Amygdala (tissue), 56 donors: Measurements from ENCODE around the gene OSBP2.

Experiments used
- DNase-seq, 56 donors: peaks; one replicate each; lab custom pipeline; 2025; lab: John Stamatoyannopoulos, UW

The OSBP2 gene

GRCh38 chr22:30920407-30920806 lies 225.7 kb downstream of the OSBP2 start:
- peak in 52 of 56 donors; percentile 7 to 87 (median 52) for DNase-seq

- DNase-seq, result no peak
Observed at GRCh38 chr22:30921108-30921507, 226.4 kb downstream of the OSBP2 start.

DNA sequence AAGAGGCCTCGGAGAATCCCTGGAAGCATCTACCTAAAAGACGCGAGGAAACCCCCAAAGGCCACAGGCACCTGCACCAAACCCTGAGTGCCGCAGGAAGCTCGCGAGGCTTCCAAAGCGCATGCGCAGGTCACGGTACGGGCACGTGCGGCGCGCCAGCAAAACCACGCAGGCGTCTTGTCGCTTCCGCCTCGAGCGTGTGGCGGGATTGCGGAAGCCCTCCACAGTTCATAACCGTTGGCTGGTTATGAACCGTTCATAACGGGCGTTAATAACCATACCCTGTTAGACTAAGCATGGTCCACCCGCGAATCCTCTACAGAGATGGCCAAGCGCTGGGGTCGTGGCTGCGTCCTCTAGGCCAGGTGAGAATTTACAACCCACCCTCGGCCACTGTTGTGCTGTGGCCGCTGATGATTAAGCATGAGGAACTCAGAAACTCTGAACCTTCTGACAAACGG lies 227.5 kb downstream of the OSBP2 start:
- DNase-seq, result peak in 19 of 56 donors; percentile 2 to 36 (median 18)

DNA sequence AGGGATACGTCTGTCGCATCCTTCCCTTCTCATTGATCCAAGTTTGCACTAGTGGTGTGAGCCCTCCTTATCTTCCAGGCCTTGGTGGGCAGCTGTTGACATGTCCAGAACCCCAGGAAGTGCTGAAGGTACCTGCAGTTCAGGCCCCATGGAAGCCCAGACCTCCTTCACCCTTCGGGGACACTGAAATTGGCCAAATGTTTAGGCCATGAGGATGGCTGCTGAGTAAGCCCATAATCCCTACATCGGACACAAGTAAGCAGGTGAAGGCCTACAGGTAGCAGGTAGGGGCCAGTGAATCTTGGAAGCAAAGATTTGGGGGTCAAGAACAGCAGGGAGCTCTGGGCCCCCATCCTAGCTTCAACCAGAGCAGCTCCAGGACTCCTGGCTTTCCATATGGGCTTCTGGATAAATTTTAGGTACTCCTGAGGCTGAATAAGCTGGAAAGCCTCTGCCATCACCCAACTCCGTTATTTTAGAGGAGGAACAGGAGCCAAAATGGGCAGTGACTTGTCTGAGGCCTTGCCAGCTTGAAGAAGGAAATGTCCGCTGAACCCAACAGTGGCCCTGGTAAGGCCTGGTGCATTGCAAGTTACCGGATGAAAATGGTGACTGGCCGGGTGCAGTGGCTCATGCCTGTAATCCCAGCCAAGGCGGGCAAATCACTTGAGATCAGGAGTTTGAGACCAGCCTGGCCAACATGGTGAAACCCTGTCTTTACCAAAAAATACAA lies 228.7 kb downstream of the OSBP2 start:
- DNase-seq, result no peak

DNA sequence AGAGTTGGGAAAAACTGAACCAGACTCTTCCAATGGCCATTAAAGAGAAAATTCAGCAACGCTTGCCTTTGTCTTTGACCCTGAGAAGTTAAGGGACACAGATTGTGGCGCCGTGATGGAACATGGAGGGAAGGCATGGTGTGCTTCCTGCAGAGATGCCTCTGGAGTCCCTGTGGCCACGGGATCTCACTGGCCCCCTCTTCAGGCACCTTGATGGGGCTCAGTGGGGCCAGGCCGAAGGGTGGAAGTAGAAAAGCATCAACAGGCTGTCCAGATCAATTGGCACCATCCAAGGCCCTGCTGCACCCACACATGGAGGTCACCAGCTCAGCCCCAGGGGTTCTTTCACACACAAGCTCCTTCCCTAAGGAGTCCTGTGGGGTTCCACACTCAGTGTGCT lies 231.0 kb downstream of the OSBP2 start:
- DNase-seq, result no peak

GRCh38 chr22:30926706-30927105 lies 232.0 kb downstream of the OSBP2 start:
- DNase-seq, result no peak

DNA sequence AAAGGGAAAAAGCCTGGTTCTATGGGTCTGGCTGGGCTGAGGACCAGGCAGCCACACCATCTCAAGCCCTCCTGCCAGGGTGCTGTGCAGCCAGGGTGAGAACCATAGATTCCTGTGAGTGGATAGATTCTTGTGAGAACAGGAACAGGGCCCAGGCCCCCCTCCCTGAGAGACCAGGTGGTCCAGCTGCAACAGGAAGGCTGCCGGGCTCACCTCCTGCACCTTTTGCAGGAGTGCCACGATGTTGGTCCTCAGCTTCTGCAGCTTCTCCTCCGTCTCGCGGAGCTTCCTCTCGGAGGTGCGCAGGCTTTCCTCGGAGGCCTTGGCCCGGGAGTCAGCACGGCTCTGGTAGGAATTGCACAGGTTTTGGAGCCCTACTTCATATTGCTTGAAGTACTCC lies 233.1 kb downstream of the OSBP2 start:
- no peak for DNase-seq

DNA sequence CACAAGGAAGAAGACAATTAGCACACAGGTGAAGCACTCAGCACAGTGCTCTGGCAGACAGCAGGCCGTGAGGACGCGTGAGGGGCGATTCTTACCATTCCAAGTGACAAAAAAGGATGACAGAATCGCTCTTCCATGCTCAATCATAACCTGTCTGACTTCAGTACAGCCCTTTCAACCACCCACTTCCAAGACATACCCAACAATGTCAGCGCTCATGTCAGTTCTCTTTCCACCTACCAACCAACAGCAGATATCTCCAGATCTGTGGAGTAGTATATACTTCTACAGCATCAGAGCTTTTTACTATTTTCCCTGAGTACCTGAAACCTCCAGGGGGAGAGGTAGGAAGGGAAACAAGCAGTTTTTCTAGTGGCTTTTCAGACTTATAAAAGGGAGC lies 233.7 kb downstream of the OSBP2 start:
- no peak for DNase-seq

DNA sequence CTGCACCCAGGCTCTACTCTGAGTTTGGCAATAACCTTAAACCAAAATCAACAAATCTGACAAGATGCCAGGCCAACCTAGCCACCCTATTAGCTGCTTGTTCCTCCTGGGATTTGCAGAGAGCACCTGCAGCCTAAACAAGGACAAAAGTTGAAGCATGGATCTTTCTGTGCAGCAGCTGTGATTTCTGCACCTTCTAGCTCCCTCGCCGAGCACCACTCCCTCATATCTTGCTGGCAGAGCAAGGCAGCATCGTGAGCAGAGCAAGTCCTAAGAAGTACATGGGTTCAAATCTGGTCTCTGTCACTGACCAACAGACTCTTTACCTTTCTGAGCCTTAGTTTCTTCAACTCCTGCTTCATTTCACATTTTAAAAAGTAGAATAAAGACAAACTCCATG lies 235.6 kb downstream of the OSBP2 start:
- no peak for DNase-seq

DNA sequence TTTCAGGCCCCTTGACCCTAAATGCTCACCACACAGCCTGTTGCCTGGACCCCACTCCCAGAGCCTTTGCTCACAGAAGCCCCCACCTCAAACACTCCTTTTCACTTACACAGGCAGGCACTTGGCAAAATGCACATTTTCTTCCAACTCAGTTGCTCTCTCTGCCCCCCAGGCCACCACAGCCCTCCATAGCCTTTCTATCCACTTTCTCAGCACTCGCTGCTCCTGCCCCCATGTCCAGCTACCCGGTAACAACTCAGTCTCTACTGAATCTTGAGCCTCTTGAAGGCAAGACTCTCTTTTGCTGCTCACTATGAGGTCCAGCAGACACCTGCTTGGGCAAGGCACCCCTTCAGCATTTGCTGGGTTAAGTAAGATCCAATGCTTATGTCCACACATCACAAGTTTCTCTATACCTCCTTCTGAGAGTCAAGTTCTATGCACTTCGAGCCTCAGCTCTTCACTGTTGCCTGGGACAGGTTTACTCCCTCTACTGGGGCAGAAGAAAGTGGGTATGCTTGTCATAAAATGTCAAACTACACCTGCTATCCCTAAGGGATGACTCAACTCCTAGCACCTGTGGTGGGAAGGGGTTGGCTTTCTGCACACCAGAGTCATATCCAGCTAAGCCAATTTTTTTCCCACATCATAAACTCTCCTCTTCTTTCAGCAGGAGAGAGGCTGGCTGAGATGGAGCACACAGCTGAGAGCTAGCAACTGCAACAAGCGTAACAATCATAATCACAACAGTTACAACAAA lies 237.0 kb downstream of the OSBP2 start:
- DNase-seq, result no peak

GRCh38 chr22:30932661-30933060 lies 238.0 kb downstream of the OSBP2 start:
- DNase-seq, result no peak

DNA sequence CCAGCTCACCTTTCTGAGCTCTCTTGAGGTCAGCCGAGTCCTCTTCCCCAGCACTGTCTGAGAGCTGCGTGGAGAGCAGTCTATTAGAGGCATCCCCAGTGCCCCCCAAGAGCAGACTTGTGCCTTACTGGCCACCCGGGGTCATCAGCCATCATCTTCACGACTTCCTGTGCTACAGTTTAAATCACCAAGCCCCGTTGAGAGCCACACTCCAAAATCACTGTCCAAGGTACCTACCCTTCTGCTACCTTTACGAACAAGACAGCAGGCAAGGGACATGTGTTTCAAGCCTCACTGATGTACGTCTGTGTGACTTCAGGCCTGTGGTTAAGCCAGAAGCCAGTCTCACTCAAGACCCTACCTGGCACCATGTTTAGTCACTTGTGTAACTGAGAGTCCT lies 238.8 kb downstream of the OSBP2 start:
- DNase-seq, result no peak

DNA sequence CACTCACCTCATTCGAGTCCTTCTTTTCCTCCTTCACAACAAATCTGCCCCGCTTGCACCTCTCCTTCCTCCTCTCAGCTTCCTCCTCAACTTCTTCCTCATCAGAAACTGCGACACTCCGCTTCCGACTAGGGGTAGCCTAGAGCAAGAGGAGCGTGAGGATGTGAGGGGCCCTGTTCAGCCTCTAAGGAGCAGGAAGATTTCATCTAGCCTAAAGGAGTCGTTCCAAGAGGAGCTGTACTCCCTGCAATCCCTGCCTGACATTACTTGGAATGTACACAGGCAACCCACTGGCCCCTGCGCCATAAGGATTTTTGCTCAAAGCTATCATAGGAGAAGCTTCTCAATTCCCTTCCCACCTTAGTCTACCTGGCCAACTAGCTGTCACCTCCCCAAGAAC lies 239.4 kb downstream of the OSBP2 start:
- DNase-seq, result no peak

DNA sequence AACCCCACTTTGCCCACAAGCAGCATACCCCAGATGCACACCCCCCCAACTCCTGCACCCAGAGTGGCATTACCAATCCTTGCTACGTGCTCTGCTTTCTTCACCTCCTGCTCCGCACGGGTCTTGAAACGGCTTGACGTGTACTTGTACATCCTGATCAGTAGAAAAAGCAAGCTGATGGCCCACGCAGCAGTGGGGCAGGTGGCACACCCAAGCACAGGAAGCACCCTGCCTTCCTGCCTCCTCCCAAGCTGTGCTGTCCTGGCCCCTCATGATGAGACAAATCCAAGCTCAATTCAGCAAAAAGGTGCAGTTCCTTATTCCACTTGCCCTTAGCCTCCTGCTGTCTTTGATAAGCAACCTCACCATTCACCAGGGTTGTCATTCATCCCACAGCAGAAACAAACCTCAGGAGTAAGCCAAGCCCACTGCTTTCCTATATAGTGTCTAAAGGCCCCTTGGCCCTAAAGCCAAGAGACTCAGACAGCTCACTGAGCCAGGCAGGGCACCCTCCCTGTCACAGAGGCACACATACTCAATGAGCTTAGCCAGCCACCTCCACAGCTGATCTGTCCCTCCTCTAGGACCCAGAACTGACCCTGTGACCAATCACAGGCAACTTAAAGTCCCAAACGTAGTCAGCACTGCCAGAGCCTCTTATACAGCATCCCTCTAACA lies 246.2 kb downstream of the OSBP2 start:
- DNase-seq, result no peak

DNA sequence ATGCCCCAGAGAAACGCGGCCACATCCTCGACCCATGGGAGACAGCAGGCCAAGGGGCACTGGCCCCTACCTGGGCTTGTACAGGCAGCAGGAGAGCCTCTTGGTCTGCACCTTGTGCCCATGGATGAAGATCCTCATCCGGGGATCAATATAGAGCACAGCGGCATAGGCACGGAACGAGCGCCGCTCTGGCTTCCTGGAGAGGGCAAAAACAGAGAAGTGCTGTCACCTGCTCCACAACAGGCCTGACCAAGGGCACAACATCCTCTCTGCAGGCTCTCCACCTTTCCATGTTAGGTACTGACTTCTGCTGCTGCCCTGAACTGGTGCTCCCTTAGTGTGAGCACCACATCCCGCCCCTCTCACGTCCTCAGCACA lies 246.7 kb downstream of the OSBP2 start:
- DNase-seq, result no peak

GRCh38 chr22:30943368-30943767 lies 248.7 kb downstream of the OSBP2 start:
- no peak for DNase-seq

GRCh38 chr22:30944986-30945385 lies 250.3 kb downstream of the OSBP2 start:
- DNase-seq, result no peak

- no peak for DNase-seq
Observed at GRCh38 chr22:30945653-30946052, 251.0 kb downstream of the OSBP2 start.

GRCh38 chr22:30946354-30946753 lies 251.7 kb downstream of the OSBP2 start:
- DNase-seq, result no peak

- peak in 49 of 56 donors; percentile 17 to 85 (median 51) for DNase-seq
Observed at GRCh38 chr22:30947173-30947815, 252.6 kb downstream of the OSBP2 start.
